Measurements from ENCODE around the gene GMDS.

Gene GMDS

GRCh38 chr6:1713016-1713600 is 532.3 kb downstream of the GMDS start:
- H3K4me3 ChIP-seq (replicated peaks in 1 of 2; ENCODE audit: low read depth in 2 of 2, low read length in 2 of 2): no peak overlapping the region
- DNase-seq (ENCODE audit: low read depth in 2 of 2): no peak
- no peak for TF ChIP-seq CTCF (IDR thresholded peaks at IDR 0.05; ENCODE audit: low read depth, low read length)

GRCh38 chr6:1712451-1712850 is 533.0 kb downstream of the GMDS start:
- TF ChIP-seq CTCF (IDR thresholded peaks at IDR 0.05; ENCODE audit: low read depth, low read length): no peak
- DNase-seq (ENCODE audit: low read depth in 2 of 2): no peak
- no peak overlapping the region for H3K4me3 ChIP-seq (replicated peaks in 1 of 2; ENCODE audit: low read depth in 2 of 2, low read length in 2 of 2)

GRCh38 chr6:1711136-1711535 is 534.3 kb downstream of the GMDS start:
- no peak overlapping the region for H3K4me3 ChIP-seq (replicated peaks in 1 of 2; ENCODE audit: low read depth in 2 of 2, low read length in 2 of 2)
- TF ChIP-seq CTCF (IDR thresholded peaks at IDR 0.05; ENCODE audit: low read depth, low read length): no peak
- DNase-seq (ENCODE audit: low read depth in 2 of 2): no peak

- no peak for TF ChIP-seq CTCF (IDR thresholded peaks at IDR 0.05; ENCODE audit: low read depth, low read length)
- no peak for DNase-seq (ENCODE audit: low read depth in 2 of 2)
- no peak overlapping the region for H3K4me3 ChIP-seq (replicated peaks in 1 of 2; ENCODE audit: low read depth in 2 of 2, low read length in 2 of 2)
These were observed 536.2 kb downstream of the GMDS start for GRCh38 chr6:1709234-1709641.

GRCh38 chr6:1708820-1709219 is 536.6 kb downstream of the GMDS start:
- no peak overlapping the region for H3K4me3 ChIP-seq (replicated peaks in 1 of 2; ENCODE audit: low read depth in 2 of 2, low read length in 2 of 2)
- no peak for DNase-seq (ENCODE audit: low read depth in 2 of 2)
- TF ChIP-seq CTCF (IDR thresholded peaks at IDR 0.05; ENCODE audit: low read depth, low read length): no peak

GRCh38 chr6:1708122-1708521 is 537.3 kb downstream of the GMDS start:
- DNase-seq (ENCODE audit: low read depth in 2 of 2): no peak
- no peak for TF ChIP-seq CTCF (IDR thresholded peaks at IDR 0.05; ENCODE audit: low read depth, low read length)
- H3K4me3 ChIP-seq (replicated peaks in 1 of 2; ENCODE audit: low read depth in 2 of 2, low read length in 2 of 2): no peak overlapping the region

GRCh38 chr6:1705630-1706029 is 539.8 kb downstream of the GMDS start:
- TF ChIP-seq CTCF (IDR thresholded peaks at IDR 0.05; ENCODE audit: low read depth, low read length): no peak
- no peak overlapping the region for H3K4me3 ChIP-seq (replicated peaks in 1 of 2; ENCODE audit: low read depth in 2 of 2, low read length in 2 of 2)
- no peak for DNase-seq (ENCODE audit: low read depth in 2 of 2)
